ENCODE measurements around the gene CLDN6.

CLDN6 gene

GRCh38 chr16:2970563-2970962, 47.4 kb downstream of the CLDN6 start:
- no peak for DNase-seq (ENCODE audit: low read depth)

- DNase-seq (ENCODE audit: low read depth) = peak; percentile 48
Observed at GRCh38 chr16:2969545-2970521, 48.1 kb downstream of the CLDN6 start.

GRCh38 chr16:2968738-2969544, 49.0 kb downstream of the CLDN6 start, which contains the start of gene PAQR4:
Gene PAQR4, plus strand, starts transcription at chr16:2969348. Its CDS starts 327 bp downstream, at chr16:2969675.
- peak; percentile 60 for DNase-seq (ENCODE audit: low read depth)

- DNase-seq (ENCODE audit: low read depth) = no peak
Observed at GRCh38 chr16:2968368-2968737, 49.6 kb downstream of the CLDN6 start.

- no peak for DNase-seq (ENCODE audit: low read depth)
Observed at GRCh38 chr16:2967721-2968161, 50.2 kb downstream of the CLDN6 start.

- DNase-seq (ENCODE audit: low read depth) = no peak
Observed at GRCh38 chr16:2967211-2967631, 50.8 kb downstream of the CLDN6 start.

- DNase-seq (ENCODE audit: low read depth) = no peak
Observed at GRCh38 chr16:2966808-2967191, 51.2 kb downstream of the CLDN6 start.

GRCh38 chr16:2966043-2966807, 51.8 kb downstream of the CLDN6 start:
- DNase-seq (ENCODE audit: low read depth) = no peak

Data from activated T-helper 1 cell treated with Interleukin-2 at 50 U/mL for 16 hours (primary cell).